NCI-H526 (cell line): ENCODE measurements around the gene FLOT1.
"Not testable (repeated sequence)": the region's sequence is repeated elsewhere in the genome, so short reads cannot be mapped to it uniquely, and the experiment has no call there.

Experiments
- DNase-seq, 2 experiments: peaks; one replicate each; lab custom pipeline; 2025; lab: John Stamatoyannopoulos, UW

Gene FLOT1

DNA sequence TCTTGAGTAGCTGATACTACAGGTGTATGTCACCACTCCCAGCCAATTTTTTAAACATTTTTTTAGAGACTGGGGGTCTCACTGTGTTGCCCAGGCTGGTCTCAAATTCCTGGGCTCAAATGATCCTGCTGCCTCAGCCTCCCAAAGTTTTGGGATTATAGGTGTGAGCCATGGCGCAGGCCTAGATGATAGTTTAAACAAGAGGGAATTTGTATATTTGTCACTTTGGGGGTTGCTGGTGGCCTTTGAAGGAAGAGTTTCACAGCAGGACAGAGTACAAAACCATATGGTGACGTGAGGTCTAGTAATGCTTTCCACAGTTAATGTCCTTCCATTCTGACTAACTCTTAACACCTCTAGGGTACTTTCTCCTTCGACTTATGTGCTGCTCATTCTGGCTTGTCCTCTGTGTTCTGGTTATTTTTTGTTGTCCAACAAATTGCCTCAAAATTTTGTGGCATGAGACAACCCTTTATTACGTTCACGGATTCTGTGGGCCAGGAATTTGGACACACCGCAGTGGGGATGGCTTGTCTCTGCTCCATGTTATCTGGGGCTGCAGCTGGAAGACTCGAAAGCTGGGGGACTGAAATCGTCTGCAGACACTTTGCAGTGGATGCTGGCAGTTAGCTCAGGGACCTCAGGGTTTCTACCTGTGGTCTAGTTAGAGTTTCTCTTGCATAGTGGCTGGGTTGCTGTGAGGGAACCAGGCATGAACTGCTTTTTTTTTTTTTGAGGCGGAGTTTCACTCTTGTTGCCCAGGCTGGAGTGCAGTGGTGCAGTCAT is 24.9 kb upstream of the FLOT1 start:
- DNase-seq: no peak

DNA sequence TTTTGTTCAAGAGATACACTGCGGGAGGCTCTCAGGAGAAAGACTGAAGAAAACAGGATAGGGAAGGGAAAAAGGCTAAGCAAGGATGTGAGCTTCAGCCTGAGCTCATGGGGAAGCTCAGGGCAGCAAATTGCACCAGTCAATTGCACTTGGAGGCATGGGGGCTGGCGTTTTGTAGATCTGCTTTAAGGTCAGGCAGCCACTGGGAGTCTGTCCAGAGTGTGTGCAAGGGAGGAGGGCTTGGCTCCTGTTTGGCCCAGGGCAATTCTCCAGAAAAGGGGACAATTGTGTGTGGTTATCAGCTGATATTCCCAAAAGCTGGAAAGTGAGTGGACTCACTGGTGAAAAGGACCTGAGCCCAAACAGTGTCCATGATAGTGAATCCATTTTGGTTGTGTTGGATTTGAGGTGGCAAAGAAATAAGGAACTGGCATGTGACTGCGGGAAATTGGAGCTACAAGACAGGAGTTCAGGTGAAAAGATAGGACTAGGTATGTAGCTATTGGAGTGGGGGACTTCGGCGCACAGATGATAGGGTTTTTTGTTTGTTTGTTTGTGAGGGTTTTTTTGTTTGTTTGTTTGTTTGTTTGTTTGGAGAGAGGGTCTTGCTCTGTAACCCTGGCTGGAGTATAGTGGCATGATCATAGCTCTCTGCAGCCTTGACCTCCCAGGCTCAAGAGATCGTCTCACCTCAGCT is 24.1 kb upstream of the FLOT1 start:
- no peak for DNase-seq

DNA sequence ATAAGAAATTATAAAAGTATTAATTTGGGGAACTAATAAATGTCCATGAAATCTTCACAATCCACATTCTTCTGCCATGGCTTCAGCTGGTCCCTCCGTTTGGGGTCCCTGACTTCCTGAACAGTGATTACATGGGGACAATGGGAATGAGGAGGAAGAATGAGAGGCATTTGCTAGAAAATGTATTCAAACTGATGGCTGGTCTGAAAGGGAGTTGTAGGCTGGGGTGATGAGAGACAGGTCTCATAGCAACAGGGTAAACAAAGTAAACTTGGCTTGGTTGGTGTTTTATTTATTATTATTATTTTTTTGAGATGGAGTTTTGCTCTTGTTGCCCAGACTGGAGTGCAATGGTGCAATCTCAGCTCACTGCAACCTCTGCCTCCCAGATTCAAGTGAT is 23.0 kb upstream of the FLOT1 start:
- DNase-seq: not testable (repeated sequence)

DNA sequence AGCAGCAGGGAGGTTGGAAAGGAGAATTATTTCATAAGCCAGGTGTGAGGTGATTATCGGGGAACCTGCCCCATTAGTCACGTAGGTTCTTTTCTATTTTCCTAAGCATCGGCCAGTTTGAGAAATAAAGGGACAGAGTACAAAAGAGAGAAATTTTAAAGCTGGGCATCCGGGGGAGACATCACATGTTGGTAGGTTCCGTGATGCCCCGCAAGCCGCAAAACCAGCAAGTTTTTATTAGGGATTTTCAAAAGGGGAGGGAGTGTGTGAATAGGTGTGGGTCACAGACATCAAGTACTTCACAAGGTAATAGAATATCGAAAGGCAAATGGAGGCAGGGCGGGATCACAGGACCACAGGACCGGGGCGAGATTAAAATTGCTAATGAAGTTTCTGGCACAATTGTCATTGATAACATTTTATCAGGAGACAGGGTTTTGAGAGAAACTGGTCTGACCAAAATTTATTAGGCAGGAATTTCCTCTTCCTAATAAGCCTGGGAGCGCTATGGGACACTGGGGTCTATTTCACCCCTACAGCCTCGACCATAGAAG is 22.1 kb upstream of the FLOT1 start:
- DNase-seq: not testable (repeated sequence)

DNA sequence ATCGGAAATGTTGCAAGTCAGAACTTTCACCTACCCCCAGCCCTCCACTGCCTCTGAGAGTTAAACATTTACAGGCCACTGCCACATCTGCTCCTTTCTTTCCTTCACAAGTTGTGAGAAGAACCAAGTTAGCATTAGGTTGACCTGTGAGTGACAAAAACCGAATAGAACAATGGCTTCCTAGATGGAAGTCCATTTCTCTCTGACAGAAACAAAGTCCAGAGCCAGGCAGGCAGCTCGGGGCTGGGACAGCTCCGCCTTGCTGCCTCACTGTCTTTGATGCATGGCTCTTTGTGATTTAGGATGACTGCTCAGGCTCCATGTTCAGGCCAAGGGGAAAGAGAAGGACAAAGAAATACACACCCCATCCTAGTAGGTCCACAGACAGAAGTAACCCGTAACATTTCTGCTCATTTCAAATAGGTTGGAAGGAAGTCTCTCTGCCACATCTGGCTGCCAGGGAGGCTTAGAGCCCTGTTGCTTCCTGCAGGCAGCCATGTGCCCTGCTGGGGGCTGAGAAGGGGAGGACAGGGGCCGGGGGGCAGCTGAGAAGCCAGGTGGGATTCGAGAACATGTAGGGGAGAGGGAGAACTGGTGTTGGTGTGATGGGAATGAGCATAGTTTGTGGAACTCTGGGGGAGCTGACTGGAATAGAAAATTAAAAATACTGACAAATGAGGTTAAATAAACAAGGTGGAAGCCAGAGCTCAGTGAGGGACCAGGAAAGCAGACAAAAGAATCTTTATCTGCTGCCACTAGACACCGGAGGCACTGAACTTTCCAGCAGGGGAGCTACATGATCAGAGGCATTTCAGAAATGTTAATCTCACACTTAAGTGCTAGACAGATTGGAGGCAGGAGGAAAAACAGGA is 21.4 kb upstream of the FLOT1 start:
- DNase-seq: no peak

DNA sequence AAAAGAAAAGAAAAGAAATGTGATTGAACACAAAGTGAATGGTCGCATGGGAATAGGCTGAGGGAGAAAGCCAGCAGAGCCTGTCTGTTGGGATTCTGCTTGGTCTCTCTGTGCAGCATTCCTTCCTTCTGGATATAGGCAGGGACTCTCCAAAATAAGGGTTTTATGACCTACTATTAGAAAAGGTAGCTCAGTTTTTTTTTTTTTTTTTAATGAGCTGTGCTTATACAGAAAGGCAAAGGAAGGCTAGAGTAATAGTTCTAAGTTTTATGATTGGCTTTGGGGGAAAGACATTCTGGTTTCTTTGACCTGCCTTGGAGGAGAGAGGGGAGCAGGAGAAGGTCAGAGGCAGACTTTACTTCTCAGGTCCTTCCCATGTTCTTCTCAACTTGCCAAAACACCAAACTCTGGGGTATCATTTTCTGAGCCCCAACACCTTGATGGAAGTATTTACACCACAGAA is 20.7 kb upstream of the FLOT1 start:
- DNase-seq: no peak

DNA sequence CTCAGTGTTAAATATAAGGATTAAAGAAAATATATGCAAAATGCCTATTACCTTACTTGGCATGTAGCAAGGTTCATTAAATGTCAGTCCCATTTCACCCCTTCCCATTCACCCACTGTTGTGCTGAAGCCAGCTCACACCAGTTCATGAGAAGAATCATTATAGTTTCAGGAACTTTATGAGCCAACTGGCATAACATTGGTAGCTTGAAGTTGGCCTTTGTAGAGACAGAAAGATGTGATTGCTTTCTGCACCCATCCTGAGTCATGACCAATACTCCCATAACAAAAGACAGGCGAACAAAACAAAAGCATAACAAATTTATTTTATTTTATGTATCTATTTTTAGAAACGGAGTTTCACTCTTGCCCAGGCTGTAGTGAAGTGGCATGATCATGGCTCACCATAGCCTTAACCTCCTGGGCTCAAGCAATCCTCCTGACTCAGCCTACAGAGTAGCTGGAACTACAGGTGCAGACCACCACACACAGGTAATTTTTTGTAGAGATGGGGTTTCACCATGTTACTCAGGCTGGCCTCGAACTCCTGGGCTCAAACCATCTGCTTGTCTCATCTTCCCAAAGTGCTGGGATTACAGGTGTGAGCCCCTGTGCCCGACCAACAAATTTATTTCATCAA is 19.4 kb upstream of the FLOT1 start:
- DNase-seq: no peak

DNA sequence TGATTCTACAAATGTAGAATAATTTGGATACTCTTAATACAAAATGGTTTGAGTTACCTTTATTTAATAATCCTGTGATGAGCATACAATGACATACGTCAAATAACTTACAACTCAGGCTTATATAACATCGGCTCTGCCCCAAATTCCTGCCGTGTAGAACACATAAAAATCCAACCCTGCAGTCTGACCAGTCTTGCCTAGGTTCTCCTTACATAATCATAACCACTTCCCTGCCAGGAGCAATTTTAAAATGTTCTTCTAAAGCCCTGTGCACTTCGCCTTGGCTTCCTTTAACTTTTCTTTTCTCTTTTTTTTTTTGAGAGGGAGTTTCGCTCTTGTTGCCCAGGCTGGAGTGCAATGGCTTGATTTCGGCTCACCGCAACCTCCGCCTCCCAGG is 18.1 kb upstream of the FLOT1 start:
- no peak for DNase-seq

DNA sequence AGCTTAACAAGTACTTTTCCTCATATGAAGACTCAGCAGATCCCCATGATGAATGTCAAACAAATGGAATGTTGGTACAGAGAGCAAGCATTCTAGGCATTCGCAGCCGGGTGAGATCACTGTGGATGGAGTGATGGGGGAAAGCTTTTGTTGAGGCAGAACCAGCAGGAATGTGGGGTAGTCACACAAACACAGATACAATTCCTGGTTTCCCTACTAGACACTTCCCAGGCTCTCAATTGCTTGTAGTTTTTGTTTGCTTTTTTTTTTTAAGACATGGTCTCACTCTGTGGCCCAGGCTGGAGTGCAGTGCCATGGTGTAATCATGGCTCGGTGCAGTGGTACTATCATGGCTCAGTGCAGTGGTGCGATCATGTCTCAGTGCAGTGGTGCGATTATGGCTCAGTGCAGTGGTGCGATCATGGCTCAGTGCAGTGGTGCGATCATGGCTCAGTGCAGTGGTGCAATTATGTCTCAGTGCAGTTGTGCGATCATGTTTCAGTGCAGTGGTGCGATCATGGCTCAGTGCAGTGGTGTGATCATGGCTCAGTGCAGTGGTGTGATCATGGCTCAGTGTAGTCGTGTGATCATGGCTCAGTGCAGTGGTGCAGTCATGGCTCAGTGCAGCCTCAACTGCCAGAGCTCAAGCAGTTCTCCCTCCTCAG is 17.2 kb upstream of the FLOT1 start:
- DNase-seq: no peak

DNA sequence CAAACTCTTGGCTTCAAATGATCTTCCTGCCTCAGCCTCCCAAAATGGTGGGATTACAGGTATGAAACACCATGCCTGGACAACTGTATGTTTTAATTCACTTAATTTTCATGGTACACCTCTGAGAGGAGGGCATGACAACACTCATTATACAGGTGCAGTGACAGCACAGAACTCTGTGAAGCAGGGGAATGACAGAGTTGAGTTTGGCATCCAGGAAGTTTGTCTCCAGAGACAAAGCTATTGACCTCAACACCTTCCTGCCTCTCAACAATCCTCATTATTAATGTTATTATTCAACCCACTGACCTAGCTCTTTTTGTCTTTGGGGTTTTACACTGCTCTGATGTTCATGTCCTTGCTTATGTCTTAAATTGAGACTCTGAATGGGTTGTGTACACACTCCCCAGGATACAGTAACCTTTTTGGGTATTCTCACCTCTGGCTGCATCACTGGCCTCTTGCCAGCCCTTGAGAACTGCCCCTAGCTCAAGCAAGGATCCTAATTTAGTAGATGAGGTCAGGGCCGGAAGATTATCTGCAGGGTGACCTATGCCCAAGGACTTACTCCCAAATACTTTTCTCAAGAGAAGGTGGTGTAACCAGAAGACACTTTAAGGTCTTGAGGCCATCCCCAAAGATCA is 14.9 kb upstream of the FLOT1 start:
- no peak for DNase-seq

DNA sequence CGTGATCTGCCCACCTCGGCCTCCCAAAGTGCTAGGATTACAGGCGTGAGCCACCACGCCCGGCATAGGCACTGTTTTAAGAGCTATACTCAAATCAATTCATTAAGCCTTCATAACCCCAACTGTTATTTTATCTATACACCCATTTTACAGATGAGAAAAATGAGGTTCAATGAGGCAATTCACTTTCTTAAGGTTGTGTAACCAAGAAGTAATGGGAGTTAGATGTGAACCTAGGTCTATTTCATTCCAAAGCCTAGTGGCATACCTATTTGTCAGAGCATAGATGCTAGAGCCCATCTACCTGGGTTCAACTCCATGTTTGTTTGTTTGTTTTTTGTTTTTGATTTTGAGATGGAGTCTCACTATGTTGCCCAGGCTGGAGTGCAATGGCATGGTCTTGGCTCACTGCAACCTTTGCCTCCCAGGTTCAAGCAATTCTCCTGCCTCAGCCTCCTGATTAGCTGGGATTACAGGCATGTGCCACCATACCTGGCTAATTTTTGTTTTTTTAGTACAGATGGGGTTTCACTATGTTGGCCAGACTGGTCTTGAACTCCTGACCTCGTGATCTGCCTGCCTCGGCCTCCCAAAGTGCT is 14.0 kb upstream of the FLOT1 start:
- DNase-seq: not testable (repeated sequence)

DNA sequence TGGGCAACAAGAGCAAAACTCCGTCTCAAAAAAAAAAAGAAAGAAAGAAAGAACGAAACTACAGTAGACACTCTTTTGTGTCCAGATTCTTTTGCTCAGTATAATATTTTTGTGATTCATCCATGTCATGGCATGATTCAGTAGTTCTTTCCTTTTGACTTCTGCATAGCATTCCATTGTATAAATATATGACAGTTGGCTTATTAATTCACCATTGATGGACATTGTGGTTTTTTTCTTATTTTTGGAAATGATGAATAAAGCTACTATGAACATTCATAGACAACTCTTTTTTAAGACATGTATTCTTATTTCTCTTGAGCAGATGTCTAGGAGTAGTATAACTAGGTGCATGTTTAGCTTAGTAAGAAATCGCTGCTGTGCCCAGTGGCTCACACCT is 12.1 kb upstream of the FLOT1 start:
- DNase-seq: no peak

DNA sequence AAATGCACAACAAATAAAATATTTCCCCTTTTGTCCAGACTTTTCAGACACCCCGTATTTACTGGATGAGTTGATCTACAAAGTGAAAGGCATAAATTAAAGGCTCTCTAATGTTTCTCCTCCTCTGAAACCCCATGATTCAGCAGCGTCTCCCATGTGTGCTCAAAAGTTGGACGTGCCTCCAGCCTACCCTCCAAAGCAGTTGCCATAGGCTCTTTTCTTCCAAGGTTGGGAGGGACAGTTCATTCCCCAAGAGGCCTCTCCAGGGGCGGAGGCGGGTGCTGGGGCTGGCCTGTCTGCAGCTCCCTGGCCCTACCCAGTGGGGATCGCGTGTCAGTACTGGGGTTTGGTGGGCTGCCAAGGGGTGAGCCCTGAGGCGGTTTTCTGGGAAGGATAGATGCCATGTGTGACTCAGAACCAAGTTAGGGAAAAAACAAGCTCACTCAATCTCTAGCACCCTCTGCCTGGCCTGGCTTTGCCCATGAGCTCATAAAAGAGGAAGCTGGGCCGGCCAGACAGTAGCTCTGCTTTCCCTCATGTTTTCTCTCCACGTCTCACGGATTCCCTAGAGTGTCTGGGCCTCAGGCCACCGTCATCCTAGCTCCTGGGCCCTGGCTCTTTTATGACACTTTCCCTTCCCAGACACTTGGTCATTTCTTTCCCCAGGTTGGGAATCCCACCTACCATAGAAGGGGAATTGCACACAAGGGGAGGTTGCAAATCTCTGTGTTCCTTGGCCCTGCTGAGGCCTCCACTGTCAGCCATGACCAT is 9.9 kb upstream of the FLOT1 start:
- no peak for DNase-seq

DNA sequence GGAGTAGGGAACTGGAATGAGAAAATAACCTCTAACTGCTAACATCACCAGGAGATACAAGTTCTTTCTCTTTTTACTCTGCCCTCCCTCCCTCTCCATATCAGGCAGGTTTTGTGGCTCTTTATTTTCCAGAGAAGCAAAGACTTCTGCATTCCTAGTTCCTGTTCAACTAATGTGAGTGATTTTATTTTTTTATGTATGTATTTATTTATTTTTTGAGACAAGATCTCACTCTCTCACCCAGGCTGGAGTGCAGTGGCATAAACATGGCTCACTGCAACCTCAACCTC is 7.8 kb upstream of the FLOT1 start:
- no peak for DNase-seq

DNA sequence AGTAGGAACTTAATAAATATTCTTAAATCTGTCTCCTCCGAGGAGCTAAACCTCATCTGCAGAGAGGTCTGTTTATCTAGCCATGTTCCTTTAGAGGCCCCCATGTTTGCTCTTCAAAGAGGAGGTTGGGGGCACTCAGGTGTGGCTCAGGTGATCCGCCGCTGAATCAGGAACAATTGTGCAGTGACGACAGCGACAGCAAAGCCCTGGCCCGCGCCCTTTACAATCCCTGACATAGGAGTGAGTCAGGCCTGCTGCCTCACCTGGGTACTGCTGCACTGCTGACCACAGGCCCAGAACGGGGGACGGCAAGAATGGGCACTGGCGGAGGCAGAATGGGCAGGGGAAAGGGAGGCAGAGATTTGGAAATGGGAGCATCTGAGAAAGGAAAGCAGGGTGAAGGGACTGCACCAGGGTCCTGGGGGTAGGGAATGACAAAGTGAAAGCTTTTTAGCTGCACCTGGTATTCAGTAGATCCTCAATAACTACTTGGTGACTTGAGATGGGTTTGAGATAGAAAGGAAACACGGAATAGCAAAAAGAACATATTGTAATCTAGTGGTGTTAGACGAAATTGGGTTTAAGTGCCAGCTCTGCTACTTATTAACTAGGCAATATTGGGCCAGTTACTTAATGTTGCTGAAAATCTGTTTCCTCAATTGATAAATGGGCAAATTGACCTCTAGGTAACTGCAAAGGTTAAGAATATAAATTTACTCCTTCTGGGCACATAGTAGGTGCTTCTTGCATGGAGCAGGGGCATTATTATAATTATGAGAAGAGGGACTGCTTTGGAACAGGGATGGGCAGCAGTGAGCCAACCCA is 7.3 kb upstream of the FLOT1 start:
- no peak for DNase-seq

DNA sequence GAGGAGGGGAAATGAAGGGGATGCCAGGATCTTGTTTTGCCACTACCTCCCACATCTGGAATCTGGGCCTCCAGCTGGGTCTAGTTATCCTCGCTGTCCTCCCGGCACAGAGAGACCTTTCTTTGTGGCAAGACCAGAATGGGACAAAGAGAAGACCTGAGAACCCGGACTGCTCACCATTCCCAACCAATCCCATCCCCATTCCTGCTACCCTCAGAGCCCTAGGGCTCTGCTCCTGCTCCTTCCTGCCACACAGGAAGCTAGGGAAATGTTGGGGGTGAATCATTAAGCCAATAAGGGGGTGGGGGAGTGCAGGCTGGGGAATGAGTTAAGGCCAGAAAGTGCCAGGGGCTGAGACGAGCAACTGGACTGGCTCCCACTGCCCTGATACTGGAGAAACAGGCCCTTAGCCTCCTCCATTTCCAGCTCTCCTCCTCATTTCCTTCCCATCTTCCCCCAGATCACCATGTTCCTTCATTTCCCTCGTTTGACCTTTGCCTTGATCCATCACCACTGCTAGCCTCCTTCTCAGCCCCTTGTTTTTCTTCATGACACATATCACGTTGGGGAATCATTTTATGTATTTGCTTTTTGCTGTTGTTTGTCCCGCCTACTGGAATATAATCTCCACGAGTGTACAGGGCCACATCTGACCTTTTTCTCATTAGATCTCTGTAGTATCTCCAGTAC is 6.5 kb upstream of the FLOT1 start:
- no peak for DNase-seq

DNA sequence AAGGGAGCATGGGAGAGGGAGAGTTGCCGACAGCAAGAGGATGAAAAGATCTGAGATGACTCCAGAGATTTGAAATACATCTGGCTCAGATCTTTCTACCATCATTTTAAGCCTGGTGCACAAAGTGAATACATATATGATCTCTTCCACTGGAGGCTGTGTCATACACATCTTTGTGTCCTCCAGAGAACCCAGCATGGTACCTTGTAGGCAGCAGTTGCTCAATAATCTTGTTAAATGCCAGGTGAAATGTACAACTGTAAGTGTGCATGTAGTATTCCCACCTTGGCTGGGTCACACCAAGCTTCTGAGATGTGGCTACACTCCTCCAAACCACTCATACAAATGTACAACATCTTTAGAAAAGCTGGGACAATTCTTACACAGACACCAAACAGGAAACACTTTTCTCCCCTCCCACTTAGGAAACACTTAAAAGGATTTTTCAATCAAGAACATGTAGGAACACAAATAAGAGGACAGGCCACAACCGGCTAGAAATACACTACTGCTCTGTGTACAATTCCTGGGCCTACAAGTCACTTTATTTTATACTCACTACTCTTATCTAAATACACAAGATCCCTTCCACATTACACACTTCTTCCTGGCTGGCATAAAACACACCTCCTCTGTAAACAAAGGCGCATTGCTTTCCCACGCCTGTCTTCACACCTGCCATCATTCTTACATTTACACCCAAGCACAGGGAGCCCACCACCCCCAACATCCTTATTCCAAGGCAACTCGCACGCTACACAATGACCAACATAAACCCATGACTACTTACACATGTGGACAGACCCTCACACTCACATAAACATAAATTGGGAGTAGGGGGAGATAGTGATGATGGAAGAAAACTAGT is 5.6 kb upstream of the FLOT1 start:
- DNase-seq: no peak
